Chondrocyte (in vitro differentiated cells): ENCODE results near the gene KCNQ1. TPM values are rescaled to one million over a fixed set of nuclear protein-coding genes. Genes with fewer than 3 reads are reported as not detected.
A peak's percentile ranks its signal among the peaks of the same experiment; 100 is the strongest.

Experiments
- DNase-seq: peaks from one replicate; pipeline ENCODE4 v3.0.0; 2021; ENCODE audit warnings: mixed read lengths, low spot score
- H3K27ac Mint-ChIP-seq: one replicate; pipeline ENCODE4 v1.8.0; 2021; ENCODE audit warnings: mild to moderate bottlenecking, moderate library complexity, mixed read lengths; ENCODE audit not compliant: unreplicated experiment
- H3K27me3 Mint-ChIP-seq: 2 replicates; pipeline ENCODE4 v1.8.0; 2021; ENCODE audit warnings: low read depth, mixed read lengths
- H3K36me3 Mint-ChIP-seq: 2 replicates; pipeline ENCODE4 v1.8.0; 2021; ENCODE audit warnings: low read depth, mixed read lengths
- H3K4me1 Mint-ChIP-seq: 2 replicates; pipeline ENCODE4 v1.8.0; 2021; ENCODE audit warnings: low read depth, mild to moderate bottlenecking, mixed read lengths
- H3K4me3 Mint-ChIP-seq: one replicate; pipeline ENCODE4 v1.8.0; 2021; ENCODE audit warnings: mild to moderate bottlenecking, moderate library complexity, mixed read lengths; ENCODE audit not compliant: unreplicated experiment
- H3K9me3 Mint-ChIP-seq: 2 replicates; pipeline ENCODE4 v1.8.0; 2021; ENCODE audit warnings: low read depth, mixed read lengths
- CTCF ChIP-seq: fragments of 200-600 bp; sonication (generic); IDR thresholded peaks from 2 replicates; pipeline ENCODE4 v1.5.0; 2021; ENCODE audit warnings: antibody characterized with exemption, mild to moderate bottlenecking, moderate library complexity
- total RNA-seq: library from RNA; stranded (reverse); gene quantifications from 3 replicates; pipeline ENCODE4 v1.2.1, GENCODE V29; 2021

The KCNQ1 gene
- total RNA-seq, 1 donor from 2014 or later, result not detected

- H3K36me3 Mint-ChIP-seq, result no peaks in the 10 kb centered on the region
These were observed 12.2 kb upstream of the KCNQ1 start for GRCh38 chr11:2432628-2433071.

GRCh38 chr11:2433106-2433925, 11.5 kb upstream of the KCNQ1 start:
- H3K27me3 Mint-ChIP-seq, result peaks cover 16% of the 10 kb centered on the region
- no peak overlapping the region for H3K4me3 Mint-ChIP-seq
- peak; percentile 90 for DNase-seq
- H3K36me3 Mint-ChIP-seq, result no peaks in the 10 kb centered on the region
- no peaks in the 10 kb centered on the region for H3K9me3 Mint-ChIP-seq
- no peak overlapping the region for H3K27ac Mint-ChIP-seq
- no peaks in the 10 kb centered on the region for H3K4me1 Mint-ChIP-seq
- no peak for TF ChIP-seq CTCF

More at GRCh38 chr11:2432628-2433071, 12.2 kb upstream of the KCNQ1 start:
- Mint-ChIP-seq H3K4me3 (no peak overlapping the region), H3K27ac (no peak overlapping the region), H3K4me1 (no peaks in the 10 kb centered on the region), H3K27me3 (peaks cover 10% of the 10 kb centered on the region), H3K9me3 (no peaks in the 10 kb centered on the region)
- DNase-seq, result no peak
- no peak for TF ChIP-seq CTCF

- peaks cover 22% of the 10 kb centered on the region for H3K27me3 Mint-ChIP-seq
- DNase-seq, result peak; percentile 42
- no peaks in the 10 kb centered on the region for H3K4me1 Mint-ChIP-seq
- no peak overlapping the region for H3K27ac Mint-ChIP-seq
- no peak for TF ChIP-seq CTCF
- no peak overlapping the region for H3K4me3 Mint-ChIP-seq
- no peaks in the 10 kb centered on the region for H3K9me3 Mint-ChIP-seq
- H3K36me3 Mint-ChIP-seq, result peaks cover 2% of the 10 kb centered on the region
These were observed 10.8 kb upstream of the KCNQ1 start for GRCh38 chr11:2434008-2434407.

- Mint-ChIP-seq H3K27ac (no peak overlapping the region), H3K4me3 (no peak overlapping the region), H3K4me1 (no peaks in the 10 kb centered on the region), H3K27me3 (peaks cover 29% of the 10 kb centered on the region), H3K36me3 (peaks cover 2% of the 10 kb centered on the region), H3K9me3 (no peaks in the 10 kb centered on the region)
- TF ChIP-seq CTCF, result no peak
- peak; percentile 36 for DNase-seq
These were observed 10.1 kb upstream of the KCNQ1 start for GRCh38 chr11:2434506-2435255.

- peak; percentile 73 for DNase-seq
- H3K4me3 Mint-ChIP-seq, result no peak overlapping the region
- no peak overlapping the region for H3K27ac Mint-ChIP-seq
- H3K4me1 Mint-ChIP-seq, result no peaks in the 10 kb centered on the region
- peaks cover 3% of the 10 kb centered on the region for H3K9me3 Mint-ChIP-seq
- H3K27me3 Mint-ChIP-seq, result peaks cover 33% of the 10 kb centered on the region
- no peak for TF ChIP-seq CTCF
- H3K36me3 Mint-ChIP-seq, result peaks cover 2% of the 10 kb centered on the region
These were observed 9.4 kb upstream of the KCNQ1 start for GRCh38 chr11:2435288-2436012.
